SU-DHL-6 (cell line): Measurements from ENCODE around the gene STKLD1.

Experiments used
- H2AFZ ChIP-seq: fragments of 200-600 bp; sonication (generic); 2 replicates; pipeline ENCODE4 v1.6.1; 2014; ENCODE audit warnings: low read depth, mild to moderate bottlenecking, moderate library complexity, mixed read lengths, antibody characterized with exemption, low read length; ENCODE audit not compliant: severe bottlenecking
- H3F3A ChIP-seq: fragments of 200-600 bp; shearing (Covaris generic); 2 replicates; pipeline ENCODE4 v1.6.0; 2016; ENCODE audit warnings: antibody characterized with exemption, mild to moderate bottlenecking; ENCODE audit not compliant: insufficient read depth
- H3K27ac ChIP-seq: fragments of 200-600 bp; sonication (generic); 2 replicates; pipeline ENCODE4 v1.5.1; 2016; ENCODE audit warnings: low read depth, mild to moderate bottlenecking, low read length, moderate library complexity, mixed read lengths
- H3K27me3 ChIP-seq: fragments of 200-600 bp; sonication (generic), shearing (Covaris generic); 2 replicates; pipeline ENCODE4 v1.6.0; 2014; ENCODE audit warnings: mild to moderate bottlenecking, low read length
- H3K36me3 ChIP-seq: fragments of 200-600 bp; sonication (generic); 2 replicates; pipeline ENCODE4 v1.6.1; 2014; ENCODE audit warnings: mild to moderate bottlenecking, low read length, mixed read lengths
- H3K4me2 ChIP-seq: fragments of 300-600, 200-600 bp; shearing (Covaris generic), sonication (generic); 2 replicates; pipeline ENCODE4 v1.6.0; 2014; ENCODE audit warnings: low read length, low read depth, mild to moderate bottlenecking; ENCODE audit not compliant: poor library complexity, severe bottlenecking
- H3K4me3 ChIP-seq: fragments of 200-600 bp; sonication (generic); 2 replicates; pipeline ENCODE4 v1.5.1; 2014; ENCODE audit warnings: antibody characterized with exemption, low read length, mild to moderate bottlenecking, mixed read lengths; ENCODE audit not compliant: insufficient read depth, poor library complexity, severe bottlenecking
- H3K79me2 ChIP-seq: fragments of 200-600 bp; sonication (generic); 2 replicates; pipeline ENCODE4 v1.6.1; 2014; ENCODE audit warnings: mild to moderate bottlenecking, low read length, moderate library complexity; ENCODE audit not compliant: insufficient read depth
- H3K9ac ChIP-seq: fragments of 200-600 bp; sonication (generic); 2 replicates; pipeline ENCODE4 v1.7.0; 2014; ENCODE audit warnings: mild to moderate bottlenecking, low read length
- H3K9me2 ChIP-seq: fragments of 200-600 bp; sonication (generic); replicated peaks from 2 replicates; pipeline ENCODE4 v1.6.1; 2014; ENCODE audit warnings: low read length; ENCODE audit not compliant: insufficient read depth
- H3K9me3 ChIP-seq: fragments of 200-600 bp; sonication (generic); 2 replicates; pipeline ENCODE4 v1.6.1; 2014; ENCODE audit warnings: low read length, mixed read lengths; ENCODE audit not compliant: insufficient read depth
- H4K20me1 ChIP-seq: fragments of 200-600 bp; sonication (generic); 2 replicates; pipeline ENCODE4 v1.6.1; 2014; ENCODE audit warnings: low read depth, mild to moderate bottlenecking, antibody characterized with exemption, low read length, moderate library complexity, mixed read lengths
- CTCF ChIP-seq: fragments of 200-600 bp; sonication (generic); IDR thresholded peaks from one replicate; pipeline ENCODE4 v1.5.1; 2017; ENCODE audit warnings: antibody characterized with exemption, mild to moderate bottlenecking, low read length, moderate library complexity; ENCODE audit not compliant: insufficient read depth, poor library complexity, severe bottlenecking
- EZH2phosphoT487 ChIP-seq: fragments of 200-600 bp; sonication (generic), shearing (Covaris generic); conservative IDR thresholded peaks from 2 replicates; pipeline ENCODE4 v1.6.1; 2018; ENCODE audit warnings: mild to moderate bottlenecking, antibody characterized with exemption, low read length, moderate library complexity, mixed read lengths

The STKLD1 gene

GRCh38 chr9:133440874-133441273 lies 64.7 kb downstream of the STKLD1 start:
- Histone ChIP-seq H3K27ac (no peak overlapping the region), H3K36me3 (no peaks in the 10 kb centered on the region), H3K4me3 (no peak overlapping the region), H3K9ac (no peak overlapping the region), H3K9me3 (no peaks in the 10 kb centered on the region), H3K79me2 (no peaks in the 10 kb centered on the region), H3K9me2 (no peaks in the 10 kb centered on the region), H2AFZ (no peak overlapping the region), H3F3A (no peaks in the 10 kb centered on the region), H4K20me1 (no peaks in the 10 kb centered on the region), H3K4me2 (no peak overlapping the region), H3K27me3 (no peaks in the 10 kb centered on the region)
- TF ChIP-seq EZH2phosphoT487 (no peak), CTCF (no peak)

GRCh38 chr9:133441571-133441970 lies 65.4 kb downstream of the STKLD1 start:
- H3K4me2 ChIP-seq = no peak overlapping the region
- no peaks in the 10 kb centered on the region for H3K36me3 ChIP-seq
- H3K9me2 ChIP-seq = no peaks in the 10 kb centered on the region
- no peaks in the 10 kb centered on the region for H4K20me1 ChIP-seq
- H3K4me3 ChIP-seq = no peak overlapping the region
- no peaks in the 10 kb centered on the region for H3K9me3 ChIP-seq
- TF ChIP-seq EZH2phosphoT487 (no peak), CTCF (no peak)
- no peak overlapping the region for H3K27ac ChIP-seq
- no peaks in the 10 kb centered on the region for H3K79me2 ChIP-seq
- no peaks in the 10 kb centered on the region for H3F3A ChIP-seq
- no peak overlapping the region for H3K9ac ChIP-seq
- no peaks in the 10 kb centered on the region for H3K27me3 ChIP-seq
- H2AFZ ChIP-seq = no peak overlapping the region

- H3K27ac ChIP-seq = no peak overlapping the region
- no peak overlapping the region for H3K9ac ChIP-seq
- H3K27me3 ChIP-seq = no peaks in the 10 kb centered on the region
Observed at GRCh38 chr9:133443248-133443647, 67.1 kb downstream of the STKLD1 start.

More at GRCh38 chr9:133443248-133443647, 67.1 kb downstream of the STKLD1 start:
- Histone ChIP-seq H3K9me3 (no peaks in the 10 kb centered on the region), H3K4me3 (no peak overlapping the region), H3K4me2 (no peak overlapping the region), H3K79me2 (no peaks in the 10 kb centered on the region), H3K9me2 (no peaks in the 10 kb centered on the region), H2AFZ (no peak overlapping the region), H4K20me1 (no peaks in the 10 kb centered on the region), H3F3A (no peaks in the 10 kb centered on the region), H3K36me3 (no peaks in the 10 kb centered on the region)
- TF ChIP-seq CTCF = no peak
- no peak for TF ChIP-seq EZH2phosphoT487
